Measurements from ENCODE around the gene GABRB1.

The GABRB1 gene

GRCh38 chr4:47031011-47031678, at the start of gene GABRB1:
TSS of gene GABRB1 (plus strand) at chr4:47031567.
- TF ChIP-seq GATA2 (IDR thresholded peaks at IDR 0.05; ENCODE audit: low read depth, low read length) (no peak), GATA3 (IDR thresholded peaks at IDR 0.05; ENCODE audit: low read depth, low read length) (no peak)

GRCh38 chr4:46984781-46985180, 46.6 kb upstream of the GABRB1 start:
- no peak for TF ChIP-seq GATA2 (IDR thresholded peaks at IDR 0.05; ENCODE audit: low read depth, low read length)

DNA sequence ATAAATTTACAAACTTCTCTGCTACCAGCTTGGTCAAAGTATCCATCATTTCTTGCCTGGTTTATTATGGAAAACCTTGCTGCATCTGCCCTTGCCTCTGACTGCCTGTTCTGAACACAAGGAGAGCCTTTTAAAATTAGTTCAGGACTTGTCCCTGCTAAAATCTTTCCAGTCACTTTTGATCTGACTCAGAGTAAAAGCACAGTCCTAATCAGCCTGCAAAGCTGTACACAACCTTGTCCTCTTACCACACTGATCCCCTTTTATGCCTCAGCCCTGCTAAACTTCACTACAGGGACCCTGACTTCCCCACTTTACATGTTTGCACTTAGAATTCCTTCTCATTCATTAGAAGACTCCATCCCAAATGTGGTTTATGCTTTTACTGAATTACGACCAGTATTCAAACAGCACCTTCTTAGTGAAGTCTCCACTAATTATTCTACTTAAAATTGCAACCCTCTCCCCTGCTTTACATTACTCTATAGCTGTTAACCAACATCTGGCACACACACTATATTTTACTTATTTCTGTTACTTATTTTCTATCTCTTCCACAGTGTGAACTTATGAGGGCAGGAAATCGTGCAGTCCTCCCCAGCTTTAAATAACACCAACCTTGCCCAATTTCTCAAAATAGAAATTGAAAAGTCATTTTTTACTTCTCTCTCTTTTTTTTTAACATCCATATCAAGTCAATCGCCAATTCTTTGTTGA, 44.3 kb upstream of the GABRB1 start:
- TF ChIP-seq GATA2 (IDR thresholded peaks at IDR 0.05; ENCODE audit: low read depth, low read length) (no peak), GATA3 (IDR thresholded peaks at IDR 0.05; ENCODE audit: low read depth, low read length) (no peak)

GRCh38 chr4:46992338-46992737, 39.0 kb upstream of the GABRB1 start:
- no peak for TF ChIP-seq GATA2 (IDR thresholded peaks at IDR 0.05; ENCODE audit: low read depth, low read length)
- no peak for TF ChIP-seq GATA3 (IDR thresholded peaks at IDR 0.05; ENCODE audit: low read depth, low read length)

DNA sequence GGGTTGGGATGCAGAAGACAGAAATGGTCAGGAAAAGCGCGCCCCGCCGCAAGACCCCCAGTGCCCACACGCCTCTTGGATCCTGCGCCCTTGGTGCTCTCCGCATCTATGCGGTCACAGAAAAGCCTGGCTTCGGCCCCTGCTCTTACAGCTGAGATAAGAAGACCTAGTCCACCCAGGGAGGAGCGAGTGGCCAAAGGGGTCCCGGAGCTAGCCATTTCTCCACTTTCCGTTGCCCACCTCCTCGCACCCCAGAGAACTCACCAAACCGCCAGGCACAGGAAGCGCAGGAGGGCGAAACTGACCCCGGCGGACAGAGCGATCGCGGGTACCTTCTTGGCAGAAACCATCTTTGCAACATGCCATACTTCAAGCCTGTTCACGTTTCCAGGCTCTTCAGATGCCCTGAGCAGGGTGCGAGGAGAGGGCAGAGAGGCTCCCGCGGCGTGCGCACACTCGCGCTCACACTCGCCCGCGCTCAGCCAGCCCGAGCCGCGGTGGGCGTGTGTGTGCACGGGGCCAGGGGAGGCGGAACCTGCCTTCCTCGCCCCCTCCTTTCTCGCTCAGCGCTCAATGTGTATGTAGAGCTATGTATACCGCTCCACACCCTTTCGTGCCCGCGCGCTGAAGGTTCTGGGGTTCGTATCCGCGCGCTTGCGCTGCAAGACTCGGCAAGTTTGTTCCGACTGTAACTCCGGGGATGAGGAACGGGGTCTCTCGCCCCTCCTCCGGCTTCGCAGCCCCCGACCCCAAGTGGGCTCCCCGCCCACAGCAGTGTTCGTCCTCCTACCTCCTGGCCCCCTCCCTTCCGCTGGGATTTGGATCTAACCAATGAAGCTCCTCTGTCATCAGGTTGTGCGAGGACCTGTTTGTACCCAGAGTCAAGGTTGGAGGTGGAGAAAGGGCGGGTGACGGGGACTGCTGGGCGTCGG, 38.0 kb upstream of the GABRB1 start, which contains the start of gene GABRA4:
Gene GABRA4 (minus strand): TSS at position 507 of the 932 bp plus-strand sequence. CDS start 157 bp downstream, at position 350.
- TF ChIP-seq GATA2 (IDR thresholded peaks at IDR 0.05; ENCODE audit: low read depth, low read length): no peak

DNA sequence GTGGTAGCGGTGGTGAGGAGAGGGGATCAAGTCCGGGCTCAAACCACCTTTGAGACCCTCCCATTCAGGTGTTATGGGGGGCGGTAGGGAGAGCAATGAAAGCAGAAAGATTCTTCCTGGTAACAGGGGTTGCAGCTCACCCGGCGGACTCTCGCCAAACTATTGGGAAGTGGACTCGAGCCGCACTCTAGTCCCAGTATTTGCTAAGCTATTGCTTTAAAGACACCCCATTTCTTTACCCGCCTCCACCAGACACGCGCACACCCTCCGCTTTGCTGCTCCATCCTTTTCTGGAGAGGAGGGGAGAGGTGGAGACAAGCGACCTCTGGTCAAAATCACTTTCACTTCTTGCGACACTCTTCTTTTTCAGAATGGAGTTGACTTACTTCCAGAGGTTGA, 37.4 kb upstream of the GABRB1 start:
- no peak for TF ChIP-seq GATA3 (IDR thresholded peaks at IDR 0.05; ENCODE audit: low read depth, low read length)
- TF ChIP-seq GATA2 (IDR thresholded peaks at IDR 0.05; ENCODE audit: low read depth, low read length): no peak

DNA sequence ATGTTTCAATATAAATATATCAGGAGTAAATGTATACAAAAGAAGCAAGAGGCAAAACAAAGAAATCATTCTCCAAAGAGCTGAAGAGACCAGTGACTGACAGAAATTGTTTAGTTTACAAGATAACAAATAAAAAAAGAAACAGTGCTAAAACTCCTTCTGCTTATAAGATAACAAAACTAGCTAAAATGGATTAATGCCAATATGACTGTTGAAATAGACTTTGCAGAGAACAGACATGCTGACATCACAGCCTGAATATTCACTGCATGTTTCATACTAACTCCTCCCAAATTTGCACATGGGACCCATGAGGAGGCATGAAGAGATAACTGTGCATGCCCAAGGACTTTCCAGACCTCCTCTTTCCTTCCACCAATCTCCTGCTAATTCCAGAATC, 31.8 kb upstream of the GABRB1 start:
- no peak for TF ChIP-seq GATA3 (IDR thresholded peaks at IDR 0.05; ENCODE audit: low read depth, low read length)
- TF ChIP-seq GATA2 (IDR thresholded peaks at IDR 0.05; ENCODE audit: low read depth, low read length): no peak

- no peak for TF ChIP-seq GATA2 (IDR thresholded peaks at IDR 0.05; ENCODE audit: low read depth, low read length)
- TF ChIP-seq GATA3 (IDR thresholded peaks at IDR 0.05; ENCODE audit: low read depth, low read length): no peak
Measured at GRCh38 chr4:47000406-47000805, 31.0 kb upstream of the GABRB1 start.

GRCh38 chr4:47002580-47002979, 28.8 kb upstream of the GABRB1 start:
- TF ChIP-seq GATA2 (IDR thresholded peaks at IDR 0.05; ENCODE audit: low read depth, low read length) (no peak), GATA3 (IDR thresholded peaks at IDR 0.05; ENCODE audit: low read depth, low read length) (no peak)

- TF ChIP-seq GATA3 (IDR thresholded peaks at IDR 0.05; ENCODE audit: low read depth, low read length) (no peak), GATA2 (IDR thresholded peaks at IDR 0.05; ENCODE audit: low read depth, low read length) (no peak)
Measured at GRCh38 chr4:47010347-47010911, 20.9 kb upstream of the GABRB1 start.

DNA sequence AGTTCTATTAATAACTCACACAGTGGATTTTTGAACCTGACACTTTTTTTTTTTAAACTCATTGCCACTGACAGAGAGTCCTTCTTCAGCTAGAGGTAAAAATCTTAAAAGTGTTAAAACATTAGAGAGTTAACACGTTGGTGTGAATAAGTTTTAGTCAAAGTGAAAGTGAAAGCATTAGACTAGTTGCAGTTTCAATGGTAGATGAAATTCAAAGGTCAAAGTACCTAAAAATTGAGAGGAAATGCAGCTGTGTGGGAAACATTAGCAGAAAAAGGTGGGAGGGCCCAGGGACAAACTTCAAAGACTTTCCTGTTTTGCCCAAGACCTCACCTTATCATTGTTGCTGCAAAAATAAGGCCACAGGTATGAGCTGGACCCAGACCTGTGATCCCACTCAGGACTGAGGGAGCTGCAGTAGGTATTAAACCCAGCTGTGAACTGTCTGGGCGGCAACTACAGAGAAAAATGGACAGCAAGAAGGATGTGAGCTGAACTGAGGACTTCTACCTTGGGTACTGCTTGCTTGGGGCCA, 20.4 kb upstream of the GABRB1 start:
- TF ChIP-seq GATA2 (IDR thresholded peaks at IDR 0.05; ENCODE audit: low read depth, low read length) (no peak), GATA3 (IDR thresholded peaks at IDR 0.05; ENCODE audit: low read depth, low read length) (no peak)

GRCh38 chr4:47012676-47013075, 18.7 kb upstream of the GABRB1 start:
- TF ChIP-seq GATA3 (IDR thresholded peaks at IDR 0.05; ENCODE audit: low read depth, low read length) (no peak), GATA2 (IDR thresholded peaks at IDR 0.05; ENCODE audit: low read depth, low read length) (no peak)

- TF ChIP-seq GATA2 (IDR thresholded peaks at IDR 0.05; ENCODE audit: low read depth, low read length) (no peak), GATA3 (IDR thresholded peaks at IDR 0.05; ENCODE audit: low read depth, low read length) (no peak)
Measured at GRCh38 chr4:47013373-47013772, 18.0 kb upstream of the GABRB1 start.

DNA sequence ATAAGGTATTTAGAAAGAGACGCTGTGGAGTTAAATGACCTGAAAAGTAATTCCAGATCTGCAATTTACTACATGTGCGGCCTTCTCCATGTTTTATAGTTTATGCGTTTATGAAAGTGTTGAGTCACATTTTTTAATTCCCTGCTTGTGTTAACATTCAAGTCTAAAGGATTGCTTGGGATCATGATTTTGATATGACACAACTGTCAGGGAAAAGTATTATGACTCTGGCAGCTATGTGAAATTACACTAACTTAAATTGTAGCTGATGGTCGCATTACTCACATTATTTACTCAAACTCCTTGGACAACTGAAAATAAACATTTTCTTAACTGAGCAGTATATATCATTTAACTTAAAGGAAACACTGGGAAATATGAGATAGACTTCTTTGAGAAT, 14.3 kb upstream of the GABRB1 start:
- TF ChIP-seq GATA3 (IDR thresholded peaks at IDR 0.05; ENCODE audit: low read depth, low read length): no peak
- TF ChIP-seq GATA2 (IDR thresholded peaks at IDR 0.05; ENCODE audit: low read depth, low read length): no peak
